Aorta (tissue), 5 donors: ENCODE measurements around the gene CTTNBP2NL. TPM values are rescaled to one million over a fixed set of nuclear protein-coding genes. Genes with fewer than 3 reads are reported as not detected.

Experiments used
- ATAC-seq: fragments of 200-7000 bp; cut with Tn5 transposase; one replicate; pipeline ENCODE4 v1.9.1; 2022; ENCODE audit warnings: moderate library complexity; ENCODE audit not compliant: low FRiP score
- DNase-seq, 2 donors: peaks; one replicate each; pipeline ENCODE4 v3.0.0-alpha.2; 2020
- H3K27ac ChIP-seq, 2 donors: one replicate each; pipeline ENCODE4 v1.5.1; 2013; ENCODE audit warnings: low read length in 2 of 2, mild to moderate bottlenecking in 2 of 2, moderate library complexity in 2 of 2, control low read depth in 1 of 2, inconsistent platforms in 1 of 2, low read depth in 1 of 2
- H3K27me3 ChIP-seq, 2 donors: one replicate each; pipeline ENCODE4 v1.6.1; 2013; ENCODE audit warnings: control low read depth in 1 of 2, low read length in 1 of 2, mild to moderate bottlenecking in 1 of 2, moderate library complexity in 1 of 2; ENCODE audit not compliant: insufficient read depth in 2 of 2, control insufficient read depth in 1 of 2
- H3K36me3 ChIP-seq, 2 donors: one replicate each; pipeline ENCODE4 v1.6.1; 2013; ENCODE audit warnings: control low read depth in 1 of 2, low read length in 1 of 2, mild to moderate bottlenecking in 1 of 2; ENCODE audit not compliant: insufficient read depth in 2 of 2, control insufficient read depth in 1 of 2
- H3K4me1 ChIP-seq, 2 donors: one replicate each; pipeline ENCODE4 v1.6.1; 2013; ENCODE audit warnings: low read length in 2 of 2, control low read depth in 1 of 2, mild to moderate bottlenecking in 1 of 2, moderate library complexity in 1 of 2; ENCODE audit not compliant: insufficient read depth in 2 of 2, control insufficient read depth in 1 of 2
- H3K4me3 ChIP-seq, 2 donors: one replicate each; pipeline ENCODE4 v1.5.1; 2013; ENCODE audit warnings: low read length in 2 of 2, control low read depth in 1 of 2, mild to moderate bottlenecking in 1 of 2
- H3K9me3 ChIP-seq: one replicate; pipeline ENCODE4 v1.6.1; 2013; ENCODE audit warnings: mild to moderate bottlenecking, low read length; ENCODE audit not compliant: control insufficient read depth
- WGBS, 2 donors: extraction: QIAGEN DNeasy Blood & Tissue Kit; methylation state at CpG; one replicate each; pipeline ENCODE4 v1.1.7; 2013; 5-methylcytosine and 5-hydroxymethylcytosine counted together
- intact Hi-C, 2 donors: fragments of 100-400 bp; cut with DNase I; formaldehyde crosslinking; loops; one replicate each; pipeline versions ENCODE4 v1.14.2 to v1.15.0; 2022
- long read RNA-seq, 2 donors: library from polyadenylated mRNA; unstranded; transcript quantifications; one replicate each; pipeline ENCODE4 v2.0.0, GENCODE V29; 2020 to 2021
- polyA plus RNA-seq, 2 donors: library from polyadenylated mRNA; stranded (reverse); fragments of 200-250 nt; gene quantifications; one replicate each; pipeline ENCODE4 v1.2.3, GENCODE V29; 2013
- total RNA-seq, 2 donors: library from RNA; stranded (reverse); fragmentation: NEBNext Ultra II Directional; extraction: Animal tissue kit (Norgen Biotek cat#: 25700); gene quantifications; one replicate each; pipeline ENCODE4 v1.2.1, GENCODE V29; 2021
- donor health status: healthy with polysubstance abuse.
- donor health status: Bipolar disorder and iron deficiency.
- donor health status: DM: no; HTN: no; CAD: no.
- donor health status: DM: no; HTN: no; CAD: no.
- donor health status: DM: yes; HTN: yes; CAD: no.

The CTTNBP2NL gene
- total RNA-seq = 10 to 100 TPM; 59.2 to 65.8 TPM
- 1 to 10 TPM; 7.9 to 9.5 TPM for polyA plus RNA-seq
- long read RNA-seq, donor 1, full-length matches to known transcripts = 9 of 48 reads
- long read RNA-seq, donor 1, partial matches to known transcripts = 2 of 48 reads
- long read RNA-seq, donor 1, other reads (novel, unspliced or antisense) = 37 of 48 reads
- long read RNA-seq, donor 2, full-length matches to known transcripts = 10 of 25 reads
- long read RNA-seq, donor 2, partial matches to known transcripts = 3 of 25 reads
- long read RNA-seq, donor 2, other reads (novel, unspliced or antisense) = 12 of 25 reads

- ATAC-seq = peak; percentile 96
Measured at GRCh38 chr1:112395821-112396652, at the start of gene CTTNBP2NL. Gene CTTNBP2NL (plus strand): TSS chr1:112396214. CDS start chr1:112416166, 19,952 bp downstream.

GRCh38 chr1:112346801-112347350 is 49.1 kb upstream of the CTTNBP2NL start:
- intact Hi-C loops = no loop called here
- Histone ChIP-seq H3K27ac (no peak overlapping the region), H3K27me3 (no peaks in the 10 kb centered on the region), H3K4me1 (no peaks in the 10 kb centered on the region), H3K9me3 (peaks cover 2% of the 10 kb centered on the region), H3K4me3 (no peak overlapping the region), H3K36me3 (no peaks in the 10 kb centered on the region)
- ATAC-seq = no peak
- 30 to 35% methylated on average over 3 of the region's 3 CpGs for WGBS, 2 donors
- no peak for DNase-seq

More at GRCh38 chr1:112395821-112396652, at the start of gene CTTNBP2NL:
- intact Hi-C loops = loop anchor here (2.0 kb wide), 2 partner anchors 69 to 311 kb away; partner anchors contain the start of gene RHOC (in 1 of the 2)
- 1% methylated on average over 53 of the region's 53 CpGs for WGBS, 2 donors
- Histone ChIP-seq H3K9me3 (no peaks in the 10 kb centered on the region), H3K4me3 (peak within 1 kb of the TSS; percentile 63 to 93), H3K4me1 (peaks cover 4 to 7% of the 10 kb centered on the region in 2 donors), H3K27me3 (no peaks in the 10 kb centered on the region), H3K27ac (peak within 1 kb of the TSS; percentile 91 to 100), H3K36me3 (no peaks in the 10 kb centered on the region)
- peak; percentile 98 for DNase-seq

- Histone ChIP-seq H3K4me3 (no peak overlapping the region), H3K9me3 (peaks cover 5% of the 10 kb centered on the region), H3K36me3 (no peaks in the 10 kb centered on the region), H3K4me1 (no peaks in the 10 kb centered on the region), H3K27me3 (peaks cover 0 to 2% of the 10 kb centered on the region in 2 donors), H3K27ac (no peak overlapping the region)
- DNase-seq (no peak), ATAC-seq (no peak)
- 44 to 55% methylated on average over 2 of the region's 2 CpGs for WGBS, 2 donors
- intact Hi-C loops = no loop called here
Measured at GRCh38 chr1:112356765-112357164, 39.2 kb upstream of the CTTNBP2NL start.

GRCh38 chr1:112357467-112357866 is 38.5 kb upstream of the CTTNBP2NL start:
- Histone ChIP-seq H3K27me3 (peaks cover 0 to 2% of the 10 kb centered on the region in 2 donors), H3K4me1 (no peaks in the 10 kb centered on the region), H3K9me3 (peaks cover 1% of the 10 kb centered on the region), H3K4me3 (no peak overlapping the region), H3K27ac (no peak overlapping the region), H3K36me3 (no peaks in the 10 kb centered on the region)
- DNase-seq = no peak
- ATAC-seq = no peak
- WGBS, 2 donors = 35 to 51% methylated on average over 6 of the region's 6 CpGs
- intact Hi-C loops = no loop called here

GRCh38 chr1:112358061-112358770 is 37.8 kb upstream of the CTTNBP2NL start:
- DNase-seq = no peak
- Histone ChIP-seq H3K4me1 (no peaks in the 10 kb centered on the region), H3K36me3 (no peaks in the 10 kb centered on the region), H3K4me3 (no peak overlapping the region), H3K27ac (no peak overlapping the region), H3K9me3 (no peaks in the 10 kb centered on the region), H3K27me3 (no peaks in the 10 kb centered on the region)
- no peak for ATAC-seq
- 74 to 78% methylated on average over 8 of the region's 8 CpGs for WGBS, 2 donors
- intact Hi-C loops = no loop called here

- Histone ChIP-seq H3K36me3 (no peaks in the 10 kb centered on the region), H3K4me3 (no peak overlapping the region), H3K27me3 (no peaks in the 10 kb centered on the region), H3K4me1 (no peaks in the 10 kb centered on the region), H3K9me3 (no peaks in the 10 kb centered on the region), H3K27ac (peak overlapping the region in 1 of 2 donors; percentile 64)
- WGBS, 2 donors = 31 to 33% methylated on average over 7 of the region's 7 CpGs
- DNase-seq (peak; percentile 82 to 92), ATAC-seq (peak; percentile 89)
- intact Hi-C loops = loop anchor here in 1 of 2 donors (1.0 kb wide), 1 partner anchor 10 kb away; no protein-coding TSS in a partner anchor
Measured at GRCh38 chr1:112358798-112359408, 37.1 kb upstream of the CTTNBP2NL start.

GRCh38 chr1:112359961-112360767 is 35.9 kb upstream of the CTTNBP2NL start:
- no peak overlapping the region for H3K4me3 ChIP-seq
- no peaks in the 10 kb centered on the region for H3K36me3 ChIP-seq
- intact Hi-C loops = loop anchor here (1.0 to 10.0 kb wide), 3 partner anchors 9 to 575 kb away; partner anchors contain the start of genes CAPZA1 (in 1 of the 2) and ST7L (in 1 of the 2)
- H3K4me1 ChIP-seq = no peaks in the 10 kb centered on the region
- H3K27me3 ChIP-seq = no peaks in the 10 kb centered on the region
- 48 to 54% methylated on average over 11 of the region's 11 CpGs for WGBS, 2 donors
- no peaks in the 10 kb centered on the region for H3K9me3 ChIP-seq
- DNase-seq (peak; percentile 78 to 80), ATAC-seq (peak; percentile 79)
- peak overlapping the region in 1 of 2 donors; percentile 64 for H3K27ac ChIP-seq
